Stimulated activated CD8-positive, alpha-beta memory T cell treated with anti-CD3 and anti-CD28 coated beads, Interleukin-7, amount 100 ng/mL, for 4 hours (primary cell): ENCODE results near the gene ILKAP.
"Not testable (repeated sequence)": the region's sequence is repeated elsewhere in the genome, so short reads cannot be mapped to it uniquely, and the experiment has no call there.

Experiments
- DNase-seq, 2 donors: peaks; one replicate each; pipeline ENCODE4 v3.0.0-alpha.2; 2020; ENCODE audit warnings: low read depth in 2 of 2

The ILKAP gene

DNA sequence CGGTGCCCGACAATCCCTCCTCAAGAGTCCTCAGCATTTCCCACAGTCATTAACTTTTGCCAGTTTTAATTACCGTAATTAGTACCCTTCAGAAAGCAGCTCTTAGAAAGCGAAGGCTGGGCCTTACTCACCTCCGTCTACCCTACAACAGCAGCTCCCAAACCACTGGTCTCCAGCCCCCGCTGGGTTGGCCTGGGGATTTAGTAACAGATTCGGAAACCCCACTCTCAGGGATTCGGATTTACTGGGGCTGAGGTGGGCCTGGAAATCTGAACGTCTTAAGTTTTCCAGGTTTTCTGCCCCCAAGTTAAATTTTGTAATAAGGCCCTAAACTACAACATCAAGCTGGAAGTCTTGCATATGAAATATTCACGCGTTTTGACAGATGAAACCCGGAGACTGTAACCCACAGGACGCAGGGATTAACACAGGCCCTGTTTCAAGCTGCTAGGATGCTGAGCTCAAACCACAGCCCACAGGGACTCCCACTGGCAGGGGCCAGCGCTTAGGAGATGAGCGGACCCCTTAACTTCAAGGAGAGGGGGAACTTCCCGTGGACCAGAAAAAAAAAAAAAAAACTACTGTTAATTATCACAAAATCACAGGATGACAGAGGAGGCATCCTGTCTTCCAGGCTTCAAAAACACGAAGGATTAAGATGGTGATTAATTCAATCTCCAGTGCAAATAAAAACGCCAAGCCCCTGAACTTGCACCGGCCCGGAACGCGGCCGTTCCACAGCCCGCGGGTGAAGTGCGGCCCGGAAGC lies 985 bp downstream of the ILKAP start:
- DNase-seq: peak in 1 of 2 donors; percentile 10

DNA sequence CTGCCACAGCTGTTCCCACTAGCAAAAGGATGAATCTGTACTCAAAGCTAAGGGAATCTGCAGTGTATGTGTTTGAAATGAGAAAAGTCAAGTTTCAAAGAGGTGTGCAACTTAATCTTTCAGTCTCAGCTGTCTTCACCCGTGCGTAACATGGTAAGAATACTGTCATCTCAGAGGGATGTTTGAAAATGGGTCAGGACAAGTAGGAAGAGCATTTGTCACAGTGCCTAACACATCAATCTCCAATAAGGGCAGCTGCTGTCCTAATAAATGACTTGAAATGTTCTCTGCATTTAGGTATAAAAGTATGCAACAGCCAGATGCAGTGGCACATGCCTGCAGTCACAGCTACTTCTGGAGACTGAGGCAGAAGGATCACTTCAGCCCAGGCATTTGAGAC lies 13.1 kb downstream of the ILKAP start:
- no peak for DNase-seq

DNA sequence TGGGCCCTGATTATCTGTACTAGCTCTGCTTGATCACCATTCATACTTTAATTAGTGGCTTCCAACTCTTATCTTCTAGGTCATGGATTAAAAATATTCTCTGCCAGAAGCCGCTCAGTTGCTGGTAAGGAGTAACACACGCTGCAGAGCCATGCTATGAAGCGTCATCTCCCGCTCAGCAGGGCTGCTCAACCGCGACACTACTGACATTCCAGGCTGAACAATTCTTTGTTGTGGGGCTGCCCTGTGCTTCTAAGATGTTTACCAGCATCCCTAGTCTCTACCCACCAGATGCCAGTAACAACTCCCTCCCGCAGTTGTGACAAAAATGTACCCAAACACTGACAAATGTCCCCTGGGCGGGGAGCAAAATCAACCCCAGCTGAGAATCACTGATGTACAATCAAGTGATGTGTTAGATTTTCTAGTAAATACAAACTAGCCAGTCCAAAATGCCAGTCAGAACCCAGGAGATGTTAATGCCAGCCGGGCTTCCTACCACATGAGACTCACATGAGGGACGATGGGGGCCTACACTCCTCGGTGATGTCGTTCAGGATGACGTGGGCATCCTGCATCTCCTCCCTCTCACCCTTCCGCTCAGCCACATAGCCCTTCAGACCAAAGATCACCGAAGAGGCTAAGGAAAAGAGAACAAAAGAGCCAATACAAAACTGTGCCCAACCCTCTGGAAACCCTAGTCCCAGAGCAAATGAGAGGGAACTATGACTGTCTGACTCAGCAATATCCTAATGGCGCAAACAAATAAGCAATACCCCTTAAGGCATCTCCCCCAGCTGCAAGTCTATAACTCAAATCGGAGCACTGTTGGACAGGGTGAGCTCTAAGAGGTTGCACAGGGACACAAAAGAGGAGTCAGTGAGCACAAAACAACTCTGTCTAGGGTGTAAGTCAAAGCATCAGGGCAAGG lies 15.6 kb downstream of the ILKAP start:
- no peak for DNase-seq

DNA sequence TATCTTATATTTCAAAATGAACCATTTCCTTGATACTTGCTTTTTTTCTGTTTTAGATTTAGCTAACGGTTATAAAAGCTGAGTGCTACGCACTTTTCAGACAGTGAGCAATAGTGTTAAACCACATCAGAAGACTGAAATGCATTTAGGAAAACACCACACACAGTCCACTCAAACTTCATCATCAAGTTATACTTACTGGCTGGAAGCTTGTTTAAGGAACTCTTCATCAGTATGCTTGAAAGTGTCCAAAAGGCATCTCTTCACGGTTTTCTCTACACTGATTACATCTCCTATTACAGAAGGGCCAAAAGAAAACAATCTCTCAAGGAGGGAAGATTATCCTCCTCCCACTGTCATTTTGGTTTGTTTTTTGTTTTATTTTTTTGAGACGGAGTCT lies 19.7 kb downstream of the ILKAP start:
- no peak for DNase-seq

DNA sequence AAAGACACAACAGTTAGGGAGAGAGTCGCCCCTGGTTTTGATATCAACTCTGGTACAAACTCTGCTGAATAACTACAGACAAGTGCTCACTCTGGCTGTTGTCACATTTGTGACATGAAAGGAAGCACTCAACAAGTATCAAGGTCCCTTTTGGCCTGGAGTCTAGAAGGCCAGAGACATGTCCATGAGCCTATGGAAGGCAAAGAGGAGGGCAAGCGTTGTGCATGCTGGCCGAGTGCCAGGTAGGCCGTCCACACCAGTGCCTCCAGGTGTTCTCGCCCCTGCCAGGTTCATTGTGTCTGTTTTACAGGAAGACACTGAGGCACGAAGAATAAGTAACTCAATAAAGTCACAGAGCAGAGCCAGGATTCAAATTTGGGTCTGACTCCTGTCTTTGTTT lies 21.1 kb downstream of the ILKAP start:
- no peak for DNase-seq

DNA sequence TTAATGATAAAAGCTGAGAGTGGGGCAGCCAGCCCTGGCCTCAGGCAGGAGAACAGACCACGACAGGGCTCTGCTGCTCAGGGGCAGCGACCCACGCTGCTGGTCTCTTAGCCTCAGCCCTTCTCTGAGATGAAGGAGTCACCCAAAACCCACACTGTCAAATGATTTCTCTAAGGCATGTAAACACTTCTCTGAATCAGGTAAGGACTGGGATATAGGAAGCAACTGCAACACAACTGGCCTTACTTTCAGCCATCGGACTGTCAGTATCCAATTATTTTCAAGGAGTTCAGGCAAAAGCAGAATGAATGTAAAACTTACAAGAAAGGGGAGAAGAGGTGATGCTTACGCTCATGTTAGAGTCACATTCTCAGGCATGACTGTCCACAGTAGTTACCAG lies 22.9 kb downstream of the ILKAP start:
- no peak for DNase-seq

DNA sequence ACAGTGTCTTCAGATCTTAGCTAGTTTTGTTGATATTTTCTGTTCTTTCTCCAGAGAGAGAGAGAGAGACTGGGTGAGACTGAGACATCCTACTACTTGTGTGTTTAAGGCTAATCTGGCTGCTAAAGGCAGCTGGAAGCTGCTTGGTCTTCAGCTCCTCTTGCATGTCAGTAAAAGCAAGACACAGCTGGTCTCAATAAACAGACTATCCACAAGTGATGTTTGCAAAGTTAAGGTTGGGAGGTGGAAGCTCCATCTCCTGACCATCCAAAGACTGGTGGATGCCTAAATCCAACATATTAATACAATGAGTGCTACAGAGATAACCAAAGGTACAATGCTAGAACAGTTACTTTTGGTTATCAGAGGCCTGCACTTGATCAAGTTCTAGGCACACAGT lies 26.9 kb downstream of the ILKAP start:
- DNase-seq: no peak

DNA sequence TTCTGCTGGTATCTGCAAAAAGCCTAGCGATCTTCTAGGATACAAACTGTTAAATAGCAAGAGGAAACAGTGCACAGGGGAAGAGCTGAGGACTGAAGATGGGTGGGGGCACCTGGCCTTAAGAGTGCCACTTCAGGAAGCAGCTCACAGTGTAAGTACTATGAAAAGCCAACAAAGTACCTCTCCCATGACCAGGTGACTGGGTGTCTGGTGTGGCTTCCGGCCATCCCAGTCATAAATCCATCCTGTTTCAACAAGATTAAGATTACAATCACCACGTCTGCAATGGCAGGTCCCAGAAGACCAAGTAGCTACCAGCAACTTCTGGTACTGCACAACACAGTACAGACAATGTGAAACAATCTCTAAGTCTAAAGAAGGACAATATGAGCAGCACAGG lies 28.8 kb downstream of the ILKAP start:
- no peak for DNase-seq

DNA sequence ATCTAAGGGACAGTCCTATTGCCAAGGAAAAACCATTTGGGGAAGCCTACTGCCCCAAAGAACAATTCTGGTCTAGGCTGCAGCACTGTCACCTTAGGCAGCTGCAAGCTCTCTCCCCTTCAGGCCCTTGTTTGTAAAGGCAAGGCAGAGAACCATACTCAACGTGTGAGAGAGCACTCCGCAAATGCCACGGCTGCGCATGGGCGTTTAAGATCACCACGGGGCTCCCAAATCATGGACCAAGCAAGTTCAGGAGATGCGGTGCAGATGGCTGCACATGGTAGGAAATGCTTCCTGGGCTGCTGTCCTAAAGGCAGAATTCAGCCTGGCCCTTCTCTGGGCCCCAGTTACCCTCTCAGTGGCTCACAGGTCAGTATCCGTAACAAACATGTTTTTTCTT lies 29.2 kb downstream of the ILKAP start:
- no peak for DNase-seq

DNA sequence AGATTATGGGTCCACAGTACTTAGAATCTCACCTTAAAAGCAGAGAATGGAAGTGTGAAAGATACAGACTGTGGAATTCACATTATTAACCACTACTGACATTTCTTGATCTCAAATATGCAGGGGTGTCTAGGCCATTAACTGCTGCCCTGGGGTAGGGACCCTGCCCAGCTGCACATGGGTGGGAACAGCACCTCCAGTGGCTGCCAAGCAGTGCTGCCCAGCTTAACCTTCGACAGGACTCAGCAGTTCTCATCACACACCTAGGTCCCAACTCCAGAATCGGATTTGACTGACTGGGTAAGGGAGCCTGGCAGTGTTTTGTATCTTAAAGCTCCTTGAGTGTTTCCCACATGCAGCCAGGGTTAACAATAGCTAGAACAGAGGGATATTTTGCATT lies 29.8 kb downstream of the ILKAP start:
- DNase-seq: no peak

DNA sequence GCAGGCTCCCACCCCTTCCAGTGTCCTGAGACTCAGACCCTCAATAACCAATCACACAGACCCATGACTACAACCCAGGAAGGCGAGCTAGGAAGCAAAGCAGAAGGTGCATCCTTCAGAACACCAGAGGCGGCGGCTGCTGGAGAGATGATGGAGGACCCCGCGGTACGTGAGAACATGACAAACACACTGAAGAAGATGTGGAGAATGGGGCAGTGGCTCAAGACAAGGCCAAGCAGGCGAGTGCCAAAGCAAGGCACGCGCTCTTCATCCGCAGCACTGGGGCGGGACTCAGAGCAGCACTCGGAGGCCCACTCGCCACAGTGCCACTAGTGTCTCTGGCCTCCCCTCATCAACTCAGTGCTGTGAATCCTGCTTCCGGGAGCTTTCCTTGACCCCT lies 31.1 kb downstream of the ILKAP start:
- DNase-seq: no peak

DNA sequence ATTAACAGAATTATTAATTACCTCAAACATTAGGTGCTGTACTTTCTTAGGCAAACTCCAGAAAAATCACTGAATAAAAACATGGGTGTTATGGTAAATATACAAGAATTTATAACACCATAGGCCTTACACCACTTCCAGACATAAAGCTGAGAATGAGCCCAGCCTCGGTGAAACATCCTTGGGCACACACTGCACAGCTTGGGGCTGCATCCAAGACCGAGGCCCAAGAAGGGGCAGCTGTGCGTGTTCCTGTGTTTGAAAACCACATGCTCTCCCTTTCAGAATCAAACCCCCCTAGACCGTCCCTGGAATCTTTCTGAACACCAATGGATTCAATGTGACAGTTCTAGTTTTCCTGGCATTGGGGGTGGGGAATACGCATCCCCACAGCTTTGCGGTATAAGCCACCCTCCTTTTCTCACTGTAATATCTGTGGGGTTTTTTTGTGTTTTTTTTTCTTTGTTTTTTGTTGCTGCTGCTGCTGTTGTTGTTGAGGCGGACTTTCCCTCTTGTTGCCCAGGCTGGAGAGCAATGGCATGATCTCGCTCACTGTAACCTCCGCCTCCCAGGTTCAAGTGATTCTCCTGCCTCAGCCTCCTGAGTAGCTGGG lies 31.8 kb downstream of the ILKAP start:
- no peak for DNase-seq

DNA sequence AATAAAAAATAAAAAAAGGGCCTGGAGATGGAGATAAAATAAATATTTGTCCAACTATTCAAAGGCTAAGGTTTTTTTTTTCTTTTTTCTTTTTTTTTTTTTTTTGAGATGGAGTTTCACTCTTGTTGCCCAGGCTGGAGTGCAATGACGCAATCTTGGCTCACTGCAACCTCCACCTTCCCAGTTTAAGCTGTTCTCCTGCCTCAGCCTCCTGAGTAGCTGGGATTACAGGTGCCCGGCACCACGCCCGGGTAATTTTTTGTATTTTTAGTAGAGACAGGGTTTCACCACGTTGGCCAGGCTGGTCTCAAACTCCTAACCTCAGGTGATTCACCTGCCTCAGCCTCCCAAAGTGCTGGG lies 32.4 kb downstream of the ILKAP start:
- not testable (repeated sequence) for DNase-seq

DNA sequence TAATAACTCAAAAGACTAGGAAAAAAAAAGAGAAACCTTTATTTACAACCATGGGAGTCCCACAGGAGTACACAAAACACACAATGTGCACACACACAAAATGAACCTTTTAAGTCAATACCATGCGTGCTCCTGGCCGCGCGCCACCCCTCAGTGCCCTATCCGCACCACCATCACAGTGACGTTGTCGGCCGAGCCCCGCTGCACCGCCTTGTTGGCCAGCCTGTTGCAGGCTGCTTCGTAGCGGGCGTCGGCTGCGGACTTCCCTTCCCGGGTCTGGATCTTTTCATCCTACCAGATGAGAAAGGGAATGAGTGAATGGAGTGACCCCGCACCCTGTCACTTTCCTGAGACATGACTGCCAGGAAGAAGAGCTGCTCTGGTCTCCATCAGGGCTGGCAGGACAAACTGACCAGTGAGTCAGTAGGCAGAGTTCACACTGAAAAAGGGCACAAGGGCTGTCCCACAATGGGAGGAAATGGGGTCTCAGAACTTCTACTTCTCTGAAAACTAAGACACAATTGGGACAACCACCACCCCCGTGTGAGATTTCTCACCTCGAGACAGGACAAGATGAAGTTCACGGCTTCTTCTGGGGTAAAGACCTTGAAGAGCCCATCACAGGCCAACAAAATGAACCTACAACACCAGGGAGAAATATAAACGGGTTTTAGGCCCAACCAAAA lies 33.0 kb downstream of the ILKAP start:
- DNase-seq: no peak

DNA sequence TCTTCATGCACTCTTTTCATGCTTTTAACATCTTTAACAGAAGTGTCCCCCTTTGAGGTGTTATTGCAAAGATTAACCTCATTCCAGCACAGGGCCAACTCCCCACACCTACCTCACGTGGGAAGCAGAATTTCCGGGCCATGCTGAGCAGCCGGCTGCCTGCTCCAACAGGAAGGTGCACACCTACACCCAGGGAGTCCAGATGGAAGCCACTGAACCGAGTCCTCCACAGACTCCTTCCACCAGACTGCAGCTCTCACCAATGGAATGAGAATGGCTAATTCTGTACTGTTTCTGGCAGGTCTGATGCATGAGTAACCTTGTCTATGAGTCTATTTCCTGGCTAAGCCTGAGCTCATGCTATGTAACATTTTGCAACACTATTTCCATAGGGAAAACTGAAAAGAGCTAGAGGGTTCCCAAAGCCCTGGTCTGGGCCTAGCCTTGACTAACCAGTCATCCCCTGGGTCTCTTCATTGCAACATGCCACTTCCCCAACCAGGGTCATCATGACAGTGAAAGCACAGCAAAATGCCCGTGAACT lies 33.7 kb downstream of the ILKAP start:
- DNase-seq: no peak

DNA sequence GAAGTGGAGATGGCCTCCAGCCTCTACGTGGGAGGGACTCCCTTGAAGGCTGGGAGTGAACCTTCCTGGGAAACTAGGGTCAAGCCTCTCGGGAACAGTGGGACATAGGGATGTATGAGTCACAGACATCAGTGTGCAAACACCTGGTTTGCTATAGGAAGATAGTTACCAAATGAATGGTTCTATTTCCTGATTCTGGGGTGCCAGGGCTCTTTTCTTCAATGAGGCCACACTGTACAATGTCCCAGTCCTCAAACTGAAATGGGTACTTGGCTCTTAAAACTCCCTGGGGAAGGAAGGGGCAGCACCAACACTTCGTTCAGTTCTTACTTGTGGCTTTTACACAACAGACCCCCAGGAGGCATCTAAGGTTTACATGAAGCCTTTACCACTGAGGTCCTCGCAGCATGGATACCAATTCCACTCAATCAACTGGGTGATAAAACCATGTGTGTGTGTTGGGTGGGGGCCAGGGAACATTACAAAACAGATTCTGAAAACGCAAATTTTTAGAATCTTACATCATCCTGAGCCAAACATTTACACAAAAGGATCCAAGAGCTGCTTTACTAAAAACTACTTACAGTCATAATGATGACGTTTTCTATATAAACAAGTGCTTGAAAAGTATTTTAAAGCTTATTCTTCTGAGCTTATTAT lies 34.3 kb downstream of the ILKAP start:
- no peak for DNase-seq

DNA sequence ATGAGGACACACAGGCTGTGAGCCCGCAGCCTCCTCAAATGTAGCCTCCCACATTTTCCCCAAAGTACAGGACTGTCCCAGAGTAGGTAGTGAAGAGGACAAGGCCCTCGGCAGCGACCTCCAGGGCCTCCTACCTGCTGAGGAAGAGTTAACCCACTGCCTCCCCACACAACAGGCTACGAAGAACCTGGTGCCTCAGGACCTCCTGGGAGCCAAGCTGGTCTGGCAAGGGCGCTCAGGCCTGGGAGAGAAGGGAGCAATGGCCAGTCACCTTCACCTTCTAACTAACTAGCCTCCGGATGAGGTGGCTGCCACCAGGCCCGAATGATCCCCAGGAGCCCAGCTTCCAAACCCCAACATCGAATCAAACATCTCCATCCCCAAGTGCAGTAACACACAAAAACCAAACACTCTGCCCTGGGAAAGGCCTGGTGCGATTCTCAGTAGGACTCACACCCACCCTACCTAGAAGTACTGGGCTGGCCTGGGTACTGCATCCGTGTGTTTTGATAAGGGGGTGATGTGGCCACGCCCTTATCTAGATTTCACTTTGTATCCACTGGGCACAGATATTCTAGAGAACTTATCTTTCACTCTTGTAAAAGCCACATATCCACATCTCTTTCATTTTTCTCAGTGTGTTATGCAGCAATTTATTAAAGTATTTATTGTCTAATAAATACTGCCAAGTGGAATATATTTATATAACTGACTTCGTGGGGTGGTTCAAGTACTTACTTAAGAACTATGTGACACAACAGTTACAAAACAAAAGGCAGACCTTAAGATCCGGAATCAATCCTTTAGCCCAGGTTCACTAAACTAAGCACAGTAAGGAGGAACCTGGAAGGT lies 35.1 kb downstream of the ILKAP start:
- no peak for DNase-seq

DNA sequence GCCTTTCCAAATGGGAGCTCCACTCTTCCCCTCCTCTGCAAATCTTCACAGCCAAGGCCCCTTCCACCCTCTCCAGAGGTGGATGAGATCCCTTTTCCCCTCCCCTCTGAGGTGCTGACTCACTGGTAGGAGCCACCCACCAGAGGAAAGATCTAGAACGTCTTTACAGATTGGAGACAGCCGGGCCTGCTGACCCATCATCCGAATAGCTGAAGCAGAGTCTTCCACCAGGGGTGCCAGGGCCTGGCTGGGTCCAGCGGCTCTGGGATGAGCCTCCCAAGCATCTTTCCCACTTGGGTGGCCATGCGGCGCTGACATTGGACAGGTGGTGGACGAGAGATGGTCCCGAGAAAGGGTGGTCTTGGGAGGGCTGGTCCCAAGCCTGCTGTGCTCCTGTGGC lies 35.7 kb downstream of the ILKAP start:
- no peak for DNase-seq

DNA sequence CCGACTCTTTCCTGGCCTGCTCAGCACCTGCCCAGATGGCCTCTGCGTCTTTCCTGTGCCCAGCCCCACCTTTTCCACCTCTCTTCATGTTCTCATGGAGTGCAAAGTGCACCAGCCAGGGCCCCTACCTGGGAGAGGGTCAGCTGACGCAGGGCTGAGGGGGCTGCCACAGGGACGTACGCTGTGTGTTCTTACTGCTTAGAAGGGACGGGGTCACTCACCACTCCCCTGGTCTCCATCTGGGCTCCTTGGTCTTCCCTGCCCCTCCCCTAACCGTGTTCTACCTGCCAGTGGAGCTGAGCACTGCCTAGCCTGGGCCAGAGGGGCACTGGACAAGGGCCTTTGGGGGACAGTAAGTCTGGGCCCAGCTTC lies 36.2 kb downstream of the ILKAP start:
- DNase-seq: no peak
